Breast epithelium (tissue), 4 donors: ENCODE data around the gene USP21. TPM values are rescaled to one million over a fixed set of nuclear protein-coding genes. Genes with fewer than 3 reads are reported as not detected.

Experiments
- DNase-seq, 2 donors: peaks; one replicate each; pipeline ENCODE4 v3.0.0-alpha.2; 2019; ENCODE audit warnings: low spot score in 2 of 2
- H3K27ac ChIP-seq, 2 donors: fragments of 200-600 bp; sonication (generic) in 1 of 2; one replicate each; pipeline ENCODE4 v1.5.1; 2016 to 2019; ENCODE audit warnings: mild to moderate bottlenecking in 1 of 2
- H3K27me3 ChIP-seq, 2 donors: fragments of 200-600 bp; sonication (generic) in 1 of 2; one replicate each; pipeline versions ENCODE4 v1.5.1 to v1.6.0; 2017 to 2019; ENCODE audit warnings: control low read depth in 1 of 2, mild to moderate bottlenecking in 1 of 2
- H3K36me3 ChIP-seq: fragments of 200-600 bp; one replicate; pipeline ENCODE4 v1.5.1; 2019
- H3K4me1 ChIP-seq, 2 donors: fragments of 200-600 bp; sonication (generic); one replicate each; pipeline ENCODE4 v1.5.1; 2016 to 2019; ENCODE audit warnings: control low read depth in 1 of 2
- H3K4me3 ChIP-seq, 3 donors: fragments of 200-600 bp; sonication (generic); 1 replicate in 2 of 3; 2 replicates in 1 of 3; pipeline ENCODE4 v1.5.1; 2016 to 2019; ENCODE audit warnings: mild to moderate bottlenecking in 3 of 3, moderate library complexity in 2 of 3
- H3K9me3 ChIP-seq, 2 donors: fragments of 200-600 bp; sonication (generic) in 1 of 2; one replicate each; pipeline ENCODE4 v1.5.1; 2016 to 2019; ENCODE audit warnings: control low read depth in 1 of 2
- CTCF ChIP-seq, 3 donors: fragments of 450-650 bp; IDR thresholded peaks; one replicate each; pipeline ENCODE4 v1.5.1; 2016 to 2017; ENCODE audit warnings: antibody characterized with exemption in 3 of 3, mild to moderate bottlenecking in 3 of 3, moderate library complexity in 3 of 3
- POLR2A ChIP-seq: fragments of 450-650 bp; IDR thresholded peaks from one replicate; pipeline ENCODE4 v1.6.1; 2016; ENCODE audit warnings: antibody characterized with exemption, mild to moderate bottlenecking, moderate library complexity
- POLR2AphosphoS5 ChIP-seq, 3 donors: sonication (generic); formaldehyde crosslinking; IDR thresholded peaks; one replicate each; pipeline ENCODE4 v1.6.1; 2017; ENCODE audit warnings: antibody characterized with exemption in 3 of 3
- intact Hi-C: fragments of 100-400 bp; cut with DNase I; formaldehyde crosslinking; loops from one replicate; pipeline ENCODE4 v1.15.1; 2023; ENCODE audit warnings: low total_unique reads
- total RNA-seq, 3 donors: library from RNA; depleted of rRNA; stranded (reverse); fragments of >200 nt; gene quantifications; one replicate each; pipeline ENCODE4 v1.1.0, GENCODE V29; 2016

USP21 gene
- total RNA-seq, 3 donors from 2014 or later: 11.7 to 26.9 (median 24.9) TPM

GRCh38 chr1:161197560-161198193 is 38.4 kb downstream of the USP21 start:
- intact Hi-C loops: no loop called here
- peaks cover 20 to 27% of the 10 kb centered on the region in 2 donors for H3K4me1 ChIP-seq

GRCh38 chr1:161198194-161198896 is 39.0 kb downstream of the USP21 start:
- no peaks in the 10 kb centered on the region for H3K27me3 ChIP-seq
- H3K4me1 ChIP-seq: peaks cover 20 to 26% of the 10 kb centered on the region in 2 donors
- no peak for TF ChIP-seq CTCF (IDR thresholded peaks at IDR 0.05)
- no peak for TF ChIP-seq POLR2AphosphoS5 (IDR thresholded peaks at IDR 0.05)
- TF ChIP-seq POLR2A: no peak
- peak overlapping the region; percentile 97 to 98 for H3K27ac ChIP-seq
- H3K36me3 ChIP-seq: no peaks in the 10 kb centered on the region
- H3K4me3 ChIP-seq: peak overlapping the region; percentile 47 to 69 (median 47)
- peak; percentile 40 to 72 for DNase-seq
- intact Hi-C loops: no loop called here
- H3K9me3 ChIP-seq: no peaks in the 10 kb centered on the region

More at GRCh38 chr1:161197560-161198193, 38.4 kb downstream of the USP21 start:
- no peak for DNase-seq
- Histone ChIP-seq H3K4me3 (peak overlapping the region; percentile 47 to 69 (median 47)), H3K9me3 (no peaks in the 10 kb centered on the region), H3K27me3 (no peaks in the 10 kb centered on the region), H3K36me3 (no peaks in the 10 kb centered on the region), H3K27ac (peak overlapping the region; percentile 97 to 98)
- TF ChIP-seq POLR2A (no peak), POLR2AphosphoS5 (IDR thresholded peaks at IDR 0.05) (no peak), CTCF (IDR thresholded peaks at IDR 0.05) (no peak)

- TF ChIP-seq POLR2AphosphoS5 (IDR thresholded peaks at IDR 0.05) (peak in 2 of 3 donors; percentile 26 to 67), CTCF (IDR thresholded peaks at IDR 0.05) (no peak), POLR2A (peak; percentile 90)
- Histone ChIP-seq H3K27ac (peak within 1 kb of the TSS; percentile 97 to 98), H3K4me1 (peaks cover 21 to 24% of the 10 kb centered on the region in 2 donors), H3K27me3 (no peaks in the 10 kb centered on the region), H3K9me3 (no peaks in the 10 kb centered on the region), H3K36me3 (no peaks in the 10 kb centered on the region), H3K4me3 (peak within 1 kb of the TSS; percentile 47 to 69 (median 47))
- intact Hi-C loops: no loop called here
- DNase-seq: peak in 1 of 2 donors; percentile 43
Measured at GRCh38 chr1:161198897-161199431, 39.7 kb downstream of the USP21 start, which contains the start of gene ADAMTS4. Gene ADAMTS4, minus strand, starts transcription at chr1:161199054. Its CDS starts 427 bp downstream, at chr1:161198627.

- intact Hi-C loops: no loop called here
- no peaks in the 10 kb centered on the region for H3K9me3 ChIP-seq
- peak overlapping the region; percentile 97 to 98 for H3K27ac ChIP-seq
- no peaks in the 10 kb centered on the region for H3K27me3 ChIP-seq
- no peaks in the 10 kb centered on the region for H3K36me3 ChIP-seq
- H3K4me3 ChIP-seq: peak overlapping the region in 2 of 3 donors; percentile 47 to 69
- TF ChIP-seq POLR2A: no peak
- no peak for TF ChIP-seq POLR2AphosphoS5 (IDR thresholded peaks at IDR 0.05)
- no peak for TF ChIP-seq CTCF (IDR thresholded peaks at IDR 0.05)
- H3K4me1 ChIP-seq: peaks cover 24% of the 10 kb centered on the region in 2 donors
- no peak for DNase-seq
Measured at GRCh38 chr1:161199506-161200139, 40.3 kb downstream of the USP21 start.
